NCI-H146 treated with DMSO at 0.1 percent for 48 hours (cell line): ENCODE data around the gene TVP23A.
A peak's percentile ranks its signal among the peaks of the same experiment; 100 is the strongest.

ENCODE experiments used
- DNase-seq: peaks from one replicate; lab custom pipeline; 2025; ENCODE audit not compliant: unreplicated experiment; lab: John Stamatoyannopoulos, UW

Gene TVP23A

GRCh38 chr16:10817963-10818941 lies at the start of gene TVP23A:
TVP23A (minus strand) TSS chr16:10818794; CDS start chr16:10818493, 301 bp downstream.
- no peak for DNase-seq

GRCh38 chr16:10868104-10868595 lies 49.6 kb upstream of the TVP23A start:
- DNase-seq, result no peak

DNA sequence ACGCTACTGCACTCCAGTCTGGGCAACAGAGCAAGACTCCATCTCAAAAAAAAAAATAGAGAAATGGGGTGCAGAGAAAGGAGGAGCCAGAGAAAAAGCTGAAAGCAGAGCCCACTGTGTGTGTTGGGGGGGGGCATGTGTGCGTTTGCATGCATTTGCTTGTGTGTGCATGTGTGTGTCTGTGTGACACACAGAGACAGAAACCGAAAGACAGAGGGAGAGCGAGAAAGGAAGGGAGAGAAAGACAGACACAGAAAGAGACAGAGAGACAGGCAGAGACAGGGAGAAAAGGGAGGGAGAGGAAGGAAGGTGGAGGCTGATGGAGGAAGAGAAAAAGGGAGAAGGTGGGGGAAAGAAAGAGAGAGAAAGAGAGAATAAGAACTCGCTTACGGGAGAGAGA lies 48.6 kb upstream of the TVP23A start:
- DNase-seq, result no peak

DNA sequence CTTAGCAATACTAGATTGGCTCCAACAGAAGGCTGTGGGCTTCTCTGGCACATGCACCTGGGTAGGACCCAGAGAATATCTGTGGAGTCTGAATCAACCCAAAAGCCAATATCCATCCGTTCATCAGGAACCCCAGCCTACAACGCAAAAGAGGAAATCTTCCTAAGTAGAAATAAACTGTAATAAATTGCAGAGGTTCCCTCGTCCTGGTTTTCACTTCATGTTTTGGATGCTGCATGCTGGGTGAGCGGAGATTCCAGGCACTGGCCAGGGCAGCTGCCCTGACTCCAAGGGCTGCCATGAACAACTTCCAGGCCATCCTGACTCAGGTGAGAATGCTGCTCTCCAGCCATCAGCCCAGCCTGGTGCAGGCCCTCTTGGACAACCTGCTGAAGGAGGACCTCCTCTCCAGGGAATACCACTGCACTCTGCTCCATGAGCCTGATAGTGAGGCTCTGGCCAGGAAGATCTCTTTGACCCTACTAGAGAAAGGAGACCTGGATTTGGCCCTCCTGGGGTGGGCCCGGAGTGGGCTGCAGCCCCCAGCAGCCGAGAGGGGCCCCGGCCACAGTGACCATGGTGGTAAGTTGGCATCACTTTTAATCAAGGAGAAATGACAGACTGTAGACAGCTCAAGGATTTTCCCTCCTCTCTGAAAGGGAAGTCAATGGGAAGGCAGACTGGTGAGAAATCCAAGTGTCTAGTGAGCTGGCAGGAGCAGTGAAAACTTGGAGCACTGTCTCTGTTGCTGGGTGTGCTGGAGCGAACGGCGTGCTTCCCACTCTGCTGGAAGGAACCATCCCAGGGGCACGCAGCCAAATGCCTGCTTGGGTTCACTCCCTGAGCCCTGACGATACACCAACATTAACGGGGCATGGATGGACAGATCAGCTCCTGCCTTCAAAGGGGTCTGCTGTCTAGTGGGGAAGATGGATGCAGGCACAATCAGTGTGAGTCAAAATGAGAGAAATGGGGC lies 47.7 kb upstream of the TVP23A start:
- no peak for DNase-seq

DNA sequence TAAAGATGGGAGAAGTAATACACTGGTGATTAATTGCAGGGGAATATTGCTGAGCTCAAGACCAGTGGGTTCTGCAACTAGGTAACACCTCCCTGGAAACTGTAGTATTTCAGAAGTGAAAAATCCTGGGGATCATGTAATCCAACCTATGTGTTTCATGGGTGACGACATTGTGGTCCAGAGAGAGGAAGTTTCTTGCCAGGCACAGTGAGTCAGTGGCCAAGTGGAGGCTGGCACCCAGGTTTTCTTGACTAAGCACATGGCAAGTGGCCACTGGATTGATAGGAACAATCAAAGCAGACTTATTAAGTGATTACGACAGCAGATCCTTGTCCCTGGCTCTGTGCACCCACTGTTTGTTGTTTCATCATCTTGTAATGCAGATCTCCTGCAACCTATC lies 43.8 kb upstream of the TVP23A start:
- no peak for DNase-seq

- no peak for DNase-seq
These were observed 41.1 kb upstream of the TVP23A start for GRCh38 chr16:10859658-10860057.

GRCh38 chr16:10859020-10859419 lies 40.4 kb upstream of the TVP23A start:
- DNase-seq, result no peak

DNA sequence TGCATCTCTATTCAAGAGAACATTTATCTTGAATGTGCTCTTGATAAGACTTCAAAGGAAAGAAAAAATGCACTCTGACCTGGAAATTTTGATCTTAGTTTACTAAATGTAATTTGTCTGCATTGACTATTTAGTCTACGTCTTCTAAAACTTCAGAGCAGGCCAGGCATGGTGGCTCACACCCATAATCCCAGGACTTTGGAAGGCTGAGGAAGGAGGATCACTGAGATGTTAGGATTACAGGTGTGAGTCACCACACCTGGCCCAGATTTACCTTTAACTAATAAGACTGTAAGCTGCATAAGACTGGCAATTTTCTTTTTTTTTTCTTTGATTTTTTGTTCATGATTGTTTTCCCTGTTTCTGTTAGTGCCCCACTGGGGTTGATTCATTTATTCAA lies 39.6 kb upstream of the TVP23A start:
- DNase-seq, result no peak

DNA sequence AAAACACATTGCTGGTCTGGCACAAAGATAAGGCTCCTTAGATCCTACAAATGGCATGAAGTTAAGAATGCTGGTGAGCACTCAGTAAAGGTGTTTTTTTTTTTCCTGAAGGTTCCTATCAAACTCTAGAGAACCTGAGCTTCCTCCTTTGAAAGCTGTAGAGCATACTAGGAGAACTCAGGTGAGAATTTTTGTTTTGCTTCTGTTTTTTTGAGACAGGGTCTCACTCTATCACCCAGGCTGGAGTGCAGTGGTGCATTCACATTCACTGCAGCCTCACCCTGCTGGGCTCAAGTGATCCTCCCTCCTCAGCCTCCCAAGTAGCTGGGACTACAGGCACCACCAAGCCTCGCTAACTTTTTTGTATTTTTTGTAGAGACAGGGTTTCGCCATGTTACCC lies 37.4 kb upstream of the TVP23A start:
- no peak for DNase-seq

DNA sequence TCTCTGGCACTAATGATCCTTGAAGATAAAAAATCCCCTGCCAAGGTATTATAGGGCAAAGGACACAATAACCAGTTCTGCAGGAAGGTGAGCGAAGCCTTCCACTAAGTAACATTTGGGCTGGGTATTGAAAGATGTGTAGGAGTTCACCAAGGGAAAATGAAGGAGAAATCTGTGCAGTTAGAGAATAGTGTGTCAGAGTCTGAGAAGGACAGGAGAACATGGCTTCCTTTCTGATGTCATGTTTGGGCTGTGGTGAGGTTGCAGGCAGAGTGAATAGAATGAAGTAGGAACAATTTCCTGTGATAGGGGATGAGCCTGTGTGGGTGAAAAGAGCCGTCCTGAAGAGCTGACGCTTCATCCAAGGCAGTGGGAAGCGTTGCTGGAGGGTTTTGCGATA lies 34.4 kb upstream of the TVP23A start:
- DNase-seq, result no peak

- DNase-seq, result no peak
These were observed 33.7 kb upstream of the TVP23A start for GRCh38 chr16:10852286-10852685.

GRCh38 chr16:10851512-10851911 lies 32.9 kb upstream of the TVP23A start:
- DNase-seq, result peak; percentile 3

DNA sequence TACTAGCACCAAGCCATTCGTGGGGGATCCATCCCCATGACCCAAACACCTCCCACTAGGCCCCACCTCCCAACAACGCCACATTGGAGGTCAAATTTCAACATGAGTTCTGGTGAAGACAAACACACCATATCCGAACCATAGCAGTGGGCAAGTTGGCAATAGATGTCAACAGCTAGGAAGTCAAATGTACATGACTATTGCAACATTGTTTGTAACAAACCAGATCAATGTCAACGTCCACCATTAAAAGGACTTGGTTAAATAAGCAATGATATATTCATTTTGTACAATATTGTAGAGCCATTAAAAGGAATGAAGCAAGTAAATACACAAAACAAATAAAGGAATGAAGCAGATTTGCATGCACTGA lies 31.9 kb upstream of the TVP23A start:
- no peak for DNase-seq

- no peak for DNase-seq
These were observed 31.3 kb upstream of the TVP23A start for GRCh38 chr16:10849736-10850477.

DNA sequence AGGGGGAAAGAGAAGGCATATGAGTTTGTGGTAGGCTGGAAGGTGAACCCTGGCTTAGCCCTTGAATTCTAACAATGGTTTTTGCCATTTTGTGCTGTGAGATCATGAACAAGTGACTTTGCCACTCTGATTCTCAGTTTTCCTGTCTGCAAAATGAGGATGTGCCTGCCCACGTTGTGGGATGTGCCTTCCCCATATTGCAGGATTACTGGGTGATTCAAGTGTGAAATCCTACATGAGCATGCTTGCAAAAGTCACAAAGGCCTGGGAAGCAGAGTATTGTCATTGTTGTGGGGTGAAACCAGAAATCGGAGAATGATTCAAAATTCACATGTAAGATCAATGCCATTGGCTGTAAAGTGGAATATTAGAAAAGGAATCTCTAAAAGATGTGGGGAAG lies 28.6 kb upstream of the TVP23A start:
- DNase-seq, result no peak

GRCh38 chr16:10846213-10846998 lies 27.8 kb upstream of the TVP23A start:
- no peak for DNase-seq

DNA sequence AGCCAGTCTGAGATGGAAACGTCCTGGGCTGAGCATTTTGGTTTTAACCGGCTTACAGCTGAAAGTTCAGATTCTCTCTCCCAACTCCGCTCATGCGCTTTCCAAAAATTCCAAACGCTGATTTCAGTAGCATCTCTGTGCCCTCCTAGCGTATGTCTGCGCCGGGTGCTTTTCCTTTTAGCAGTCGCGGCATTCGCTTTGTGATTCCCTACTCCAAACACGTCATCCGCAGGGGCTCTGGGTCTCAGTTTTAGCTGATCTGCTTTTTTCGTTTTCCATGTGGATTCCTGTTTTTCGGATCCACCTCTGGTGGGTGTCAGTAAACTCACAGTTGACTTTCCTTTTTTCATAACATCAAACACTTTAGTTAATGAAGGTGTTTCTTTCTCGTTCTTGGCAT lies 22.1 kb upstream of the TVP23A start:
- no peak for DNase-seq

DNA sequence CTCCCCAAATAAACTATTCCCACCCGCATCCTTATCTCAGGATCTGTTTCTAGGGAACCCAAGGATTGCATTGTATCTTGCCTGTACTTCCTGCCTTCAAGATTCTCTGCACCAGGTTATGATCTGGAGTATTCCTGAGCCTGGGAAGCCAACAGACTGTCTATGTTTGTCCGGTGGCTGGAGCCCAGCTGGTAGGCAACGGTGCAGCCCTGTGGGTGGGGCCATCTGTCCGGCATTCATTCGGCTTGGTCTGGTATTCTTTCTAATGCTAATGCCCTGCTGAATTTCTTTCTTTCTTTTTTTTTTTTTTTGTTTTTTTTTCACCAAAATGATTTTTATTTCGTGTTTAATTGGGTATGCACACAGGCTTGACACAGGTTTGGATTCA lies 20.7 kb upstream of the TVP23A start:
- no peak for DNase-seq

- DNase-seq, result no peak
These were observed 20.2 kb upstream of the TVP23A start for GRCh38 chr16:10838621-10839278.
